ENCODE data around the gene ZNF569.
"Not testable (repeated sequence)": the region's sequence is repeated elsewhere in the genome, so short reads cannot be mapped to it uniquely, and the experiment has no call there.

ZNF569 gene

GRCh38 chr19:37401078-37401477 is 66.2 kb downstream of the ZNF569 start:
- no peak for DNase-seq (ENCODE audit: low read depth in 3 of 3)

GRCh38 chr19:37391399-37391798 is 75.8 kb downstream of the ZNF569 start:
- not testable (repeated sequence) for DNase-seq (ENCODE audit: low read depth in 3 of 3)

GRCh38 chr19:37389234-37389633 is 78.0 kb downstream of the ZNF569 start:
- DNase-seq (ENCODE audit: low read depth in 3 of 3): no peak

GRCh38 chr19:37370880-37371661 is 96.2 kb downstream of the ZNF569 start, which contains the start of gene ZNF527:
Gene ZNF527 (plus strand): TSS chr19:37371099. CDS start chr19:37374199, 3,100 bp downstream.
- peak; percentile 88 to 95 (median 90) for DNase-seq (ENCODE audit: low read depth in 3 of 3)

- peak in 1 of 3 donors; percentile 4 for DNase-seq (ENCODE audit: low read depth in 3 of 3)
Measured at GRCh38 chr19:37370386-37370879, 96.8 kb downstream of the ZNF569 start.

GRCh38 chr19:37362733-37363132 is 104.5 kb downstream of the ZNF569 start:
- no peak for DNase-seq (ENCODE audit: low read depth in 3 of 3)

GRCh38 chr19:37361994-37362393 is 105.2 kb downstream of the ZNF569 start:
- DNase-seq (ENCODE audit: low read depth in 3 of 3): no peak
